Stomach (tissue), 9 donors: ENCODE data around the gene CORO1C. TPM values are rescaled to one million over a fixed set of nuclear protein-coding genes. Genes with fewer than 3 reads are reported as not detected.
"Not testable (repeated sequence)": the region's sequence is repeated elsewhere in the genome, so short reads cannot be mapped to it uniquely, and the experiment has no call there.

Experiments
- DNase-seq, 2 donors: peaks; one replicate each; pipeline versions ENCODE4 v3.0.0 to v3.0.0-alpha.2; 2013 to 2019
- H3K27ac ChIP-seq, 5 donors: fragments of 200-600 bp in 4 of 5; sonication (generic) in 4 of 5; one replicate each; pipeline ENCODE4 v1.5.1; 2013 to 2019; ENCODE audit warnings: mild to moderate bottlenecking in 1 of 5, moderate library complexity in 1 of 5
- H3K27me3 ChIP-seq, 3 donors: fragments of 200-600 bp; sonication (generic); one replicate each; pipeline ENCODE4 v1.5.1; 2017 to 2019; ENCODE audit warnings: mixed run types in 1 of 3
- H3K36me3 ChIP-seq, 4 donors: fragments of 200-600 bp; sonication (generic); 1 replicate in 3 of 4; 2 replicates in 1 of 4; pipeline ENCODE4 v1.5.1; 2016 to 2019
- H3K4me1 ChIP-seq, 4 donors: fragments of 200-600 bp; sonication (generic); one replicate each; pipeline ENCODE4 v1.5.1; 2016 to 2019
- H3K4me3 ChIP-seq, 4 donors: fragments of 200-600 bp; sonication (generic) in 3 of 4; one replicate each; pipeline ENCODE4 v1.5.1; 2016 to 2019; ENCODE audit warnings: mild to moderate bottlenecking in 1 of 4
- H3K9me3 ChIP-seq, 4 donors: fragments of 200-600 bp; sonication (generic); one replicate each; pipeline ENCODE4 v1.5.1; 2016 to 2019
- CTCF ChIP-seq, 7 experiments: fragments of 450-650 bp in 4 of 7; fragments of 200-600 bp in 3 of 7; sonication (generic) in 3 of 7; IDR thresholded peaks; one replicate each; pipeline ENCODE4 v1.5.1; 2016 to 2019; ENCODE audit warnings: antibody characterized with exemption in 7 of 7, control low read depth in 2 of 7, mild to moderate bottlenecking in 1 of 7
- EP300 ChIP-seq: sonication (generic); formaldehyde crosslinking; IDR thresholded peaks from one replicate; pipeline ENCODE4 v1.6.1; 2017; ENCODE audit warnings: antibody characterized with exemption
- POLR2A ChIP-seq, 4 donors: fragments of 450-650 bp; IDR thresholded peaks; one replicate each; pipeline ENCODE4 v1.6.1; 2016; ENCODE audit warnings: antibody characterized with exemption in 4 of 4, control low read depth in 2 of 4, mild to moderate bottlenecking in 1 of 4, moderate library complexity in 1 of 4
- POLR2AphosphoS5 ChIP-seq, 3 donors: sonication (generic); formaldehyde crosslinking; IDR thresholded peaks; one replicate each; pipeline ENCODE4 v1.6.1; 2016; ENCODE audit warnings: antibody characterized with exemption in 3 of 3
- WGBS, 5 donors: extraction: QIAGEN DNeasy Blood & Tissue Kit in 3 of 5; methylation state at CpG; one replicate each; pipeline versions ENCODE4 v1.1.5 to v1.1.7; 2013 to 2018; 5-methylcytosine and 5-hydroxymethylcytosine counted together
- intact Hi-C: fragments of 100-400 bp; cut with DNase I; formaldehyde crosslinking; loops from one replicate; pipeline ENCODE4 v1.15.1; 2023; ENCODE audit warnings: low total_unique reads
- polyA plus RNA-seq, 3 donors: library from polyadenylated mRNA; stranded (reverse); fragments of 200-250 nt; gene quantifications; one replicate each; pipeline ENCODE4 v1.2.3, GENCODE V29; 2013
- total RNA-seq, 5 donors: library from RNA; depleted of rRNA; stranded (reverse); fragments of >200 nt; gene quantifications; one replicate each; pipeline versions ENCODE4 v1.1.0 to v1.2.3, GENCODE V29; 2014 to 2016
- donor health status: healthy with polysubstance abuse.
- donor health status: Bipolar disorder and iron deficiency.
- donor health status: healthy.

CORO1C gene
- total and polyA plus RNA-seq, 8 donors, result 27.4 to 392 (median 143) TPM

DNA sequence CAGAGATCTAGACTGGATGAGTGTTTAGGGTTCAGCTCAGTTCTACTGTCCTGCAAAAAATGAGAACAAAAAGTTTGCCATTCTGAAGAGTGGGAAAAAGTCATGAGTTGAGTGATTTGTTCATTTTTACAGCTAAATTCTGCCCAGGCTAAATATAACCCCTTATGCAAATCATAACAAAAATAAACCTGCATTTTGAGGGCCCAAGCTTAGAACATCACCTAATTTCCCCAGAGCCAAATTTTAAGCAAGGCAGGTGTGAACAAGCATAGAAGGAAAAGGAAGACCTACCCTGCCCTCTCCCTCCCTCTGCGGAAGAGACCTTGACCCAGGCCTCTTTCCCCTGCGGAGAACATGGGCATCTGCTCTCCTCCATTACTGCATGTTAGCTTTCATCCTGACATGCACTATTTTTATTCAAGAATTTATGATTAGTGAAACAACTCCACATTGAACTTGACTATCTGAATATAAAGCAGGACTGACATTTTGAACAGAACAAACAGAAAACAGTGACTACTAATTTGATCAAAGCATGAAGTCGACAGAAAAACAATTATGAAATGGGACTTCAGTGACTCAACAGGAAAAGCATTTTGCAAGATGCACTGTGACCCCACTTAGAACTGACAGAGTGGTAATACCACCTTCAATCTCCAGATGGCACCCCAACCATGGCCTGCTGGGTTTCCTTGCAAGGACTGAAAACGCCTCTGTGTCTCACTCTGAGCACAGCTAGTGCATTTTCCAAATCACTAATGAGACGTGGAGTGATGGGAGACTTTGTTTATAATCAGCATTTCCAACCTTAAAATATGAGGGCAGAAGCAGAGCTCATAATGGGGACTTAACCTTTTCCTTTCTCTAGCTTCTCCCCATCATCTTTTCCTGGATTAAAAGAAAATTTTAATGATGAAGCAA is 66.7 kb downstream of the CORO1C start:
- WGBS, 5 donors, result 10 to 18% (median 10%) methylated on average over 5 of the region's 5 CpGs
- Histone ChIP-seq H3K27me3 (no peaks in the 10 kb centered on the region), H3K9me3 (no peaks in the 10 kb centered on the region), H3K4me1 (peaks cover 21 to 61% (median 43%) of the 10 kb centered on the region in 4 donors), H3K4me3 (no peak overlapping the region), H3K27ac (peak overlapping the region in 4 of 5 donors; percentile 77 to 91 (median 88)), H3K36me3 (peaks cover 0 to 10% (median 7%) of the 10 kb centered on the region in 4 donors)
- intact Hi-C loops, result loop anchor here (5.0 kb wide), 1 partner anchor 138 kb away; no protein-coding TSS in a partner anchor
- TF ChIP-seq CTCF (IDR thresholded peaks at IDR 0.05) (peak in 6 of 7 experiments; percentile 62 to 98 (median 92)), POLR2A (IDR thresholded peaks at IDR 0.05) (no peak), POLR2AphosphoS5 (IDR thresholded peaks at IDR 0.05) (peak; percentile 60 to 92 (median 78)), EP300 (no peak)
- peak; percentile 84 to 96 for DNase-seq

DNA sequence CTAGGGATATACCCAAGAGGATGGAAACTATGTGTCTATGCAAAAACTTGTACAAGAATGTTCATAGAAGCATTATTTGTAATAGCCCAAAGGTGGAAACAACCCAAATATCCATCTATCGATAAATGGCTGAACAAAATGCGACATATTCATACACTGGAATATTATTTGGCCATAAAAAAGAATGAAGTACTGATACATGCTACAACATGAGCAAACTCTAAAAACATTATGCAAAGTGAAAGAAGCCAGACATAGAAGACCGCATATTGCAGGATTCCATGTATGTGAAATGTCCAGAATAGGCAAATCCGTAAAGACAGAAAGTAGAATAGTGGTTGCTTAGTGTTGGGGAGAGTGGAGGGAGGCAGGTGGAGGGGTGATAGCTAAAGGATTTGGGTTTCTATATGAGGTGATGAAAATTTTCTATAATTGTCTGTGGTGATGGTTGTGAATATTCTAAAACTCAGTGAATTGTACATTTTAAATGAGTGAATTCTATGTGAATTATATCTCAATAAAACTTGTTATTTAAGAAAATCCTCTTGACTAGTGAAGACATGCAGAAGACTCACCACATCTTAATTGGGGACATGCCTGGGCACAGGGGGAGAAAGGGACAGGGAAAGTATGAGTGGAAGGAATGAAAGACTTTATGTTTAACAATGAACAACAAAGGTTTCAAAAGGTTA is 67.8 kb downstream of the CORO1C start:
- Histone ChIP-seq H3K27ac (peak overlapping the region in 4 of 5 donors; percentile 77 to 91 (median 88)), H3K9me3 (no peaks in the 10 kb centered on the region), H3K4me3 (no peak overlapping the region), H3K4me1 (peaks cover 16 to 52% (median 36%) of the 10 kb centered on the region in 4 donors), H3K36me3 (peaks cover 5 to 17% (median 12%) of the 10 kb centered on the region in 4 donors), H3K27me3 (no peaks in the 10 kb centered on the region)
- intact Hi-C loops, result no loop called here
- TF ChIP-seq CTCF (IDR thresholded peaks at IDR 0.05) (no peak), POLR2A (IDR thresholded peaks at IDR 0.05) (no peak), EP300 (no peak), POLR2AphosphoS5 (IDR thresholded peaks at IDR 0.05) (no peak)
- WGBS, 5 donors, result 94 to 99% (median 98%) methylated on average over 4 of the region's 4 CpGs
- DNase-seq, result no peak

GRCh38 chr12:108658115-108658514 is 73.2 kb downstream of the CORO1C start:
- 92 to 100% (median 99%) methylated on average over 4 of the region's 4 CpGs for WGBS, 5 donors
- H3K27ac ChIP-seq, intact Hi-C loops: not testable (repeated sequence)

GRCh38 chr12:108657130-108657745 is 74.1 kb downstream of the CORO1C start:
- peaks cover 0 to 7% (median 3%) of the 10 kb centered on the region in 4 donors for H3K4me1 ChIP-seq
- H3K9me3 ChIP-seq, result no peaks in the 10 kb centered on the region
- TF ChIP-seq CTCF (IDR thresholded peaks at IDR 0.05) (no peak), POLR2AphosphoS5 (IDR thresholded peaks at IDR 0.05) (no peak), EP300 (no peak), POLR2A (IDR thresholded peaks at IDR 0.05) (no peak)
- no peak for DNase-seq
- intact Hi-C loops, result no loop called here
- H3K27ac ChIP-seq, result no peak overlapping the region
- H3K36me3 ChIP-seq, result peaks cover 20 to 77% (median 53%) of the 10 kb centered on the region in 4 donors
- WGBS, 5 donors, result 77 to 97% (median 95%) methylated on average over 10 of the region's 10 CpGs
- no peak overlapping the region for H3K4me3 ChIP-seq
- no peaks in the 10 kb centered on the region for H3K27me3 ChIP-seq

More at GRCh38 chr12:108658115-108658514, 73.2 kb downstream of the CORO1C start:
- H3K4me3 ChIP-seq, H3K4me1 ChIP-seq, H3K27me3 ChIP-seq, DNase-seq, H3K9me3 ChIP-seq: not testable (repeated sequence)
- peaks cover 20 to 68% (median 45%) of the 10 kb centered on the region in 4 donors for H3K36me3 ChIP-seq

GRCh38 chr12:108656247-108656646 is 75.1 kb downstream of the CORO1C start:
- H3K27me3 ChIP-seq, intact Hi-C loops, H3K4me3 ChIP-seq, DNase-seq, H3K9me3 ChIP-seq, H3K4me1 ChIP-seq, H3K27ac ChIP-seq: not testable (repeated sequence)
- 81 to 95% (median 94%) methylated on average over 6 to 24 of the region's 24 CpGs for WGBS, 5 donors
- H3K36me3 ChIP-seq, result peaks cover 25 to 79% (median 56%) of the 10 kb centered on the region in 4 donors

GRCh38 chr12:108655812-108656175 is 75.5 kb downstream of the CORO1C start:
- H3K9me3 ChIP-seq, DNase-seq, H3K4me1 ChIP-seq, intact Hi-C loops, H3K27me3 ChIP-seq, H3K27ac ChIP-seq, H3K4me3 ChIP-seq: not testable (repeated sequence)
- WGBS, 5 donors, result 89 to 95% (median 91%) methylated on average over 3 to 18 of the region's 28 CpGs
- H3K36me3 ChIP-seq, result peaks cover 29 to 83% (median 61%) of the 10 kb centered on the region in 4 donors

DNA sequence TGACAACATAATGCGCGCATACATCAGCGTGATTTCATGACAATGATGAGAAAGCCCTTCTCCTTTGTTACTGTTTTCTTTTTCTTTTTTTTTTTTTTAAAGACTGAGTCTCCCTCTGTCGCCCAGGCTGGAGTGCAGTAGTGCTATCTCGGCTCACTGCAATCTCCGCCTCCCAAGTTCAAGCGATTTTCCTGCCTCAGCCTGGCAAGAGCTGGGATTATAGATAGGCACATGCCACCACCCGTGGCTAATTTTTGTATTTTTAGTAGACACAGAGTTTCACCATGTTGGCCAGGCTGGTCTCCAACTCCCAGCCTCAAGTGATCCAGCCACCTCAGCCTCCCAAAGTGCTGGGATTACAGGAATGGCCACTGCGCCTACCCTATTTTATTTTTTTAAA is 76.7 kb downstream of the CORO1C start:
- H3K9me3 ChIP-seq, DNase-seq, H3K27ac ChIP-seq, intact Hi-C loops, H3K4me3 ChIP-seq, H3K27me3 ChIP-seq: not testable (repeated sequence)
- 86 to 91% (median 88%) methylated on average over 9 of the region's 9 CpGs for WGBS, 5 donors
- Histone ChIP-seq H3K36me3 (peaks cover 29 to 95% (median 70%) of the 10 kb centered on the region in 4 donors), H3K4me1 (peaks cover 0 to 11% (median 4%) of the 10 kb centered on the region in 4 donors)
